Neural progenitor cell (in vitro differentiated cells): ENCODE measurements around the gene OR51F2.

Source experiments
- EZH2 ChIP-seq: fragments of 200-600 bp; sonication (generic); IDR thresholded peaks from 2 replicates; pipeline ENCODE4 v1.6.1; 2017; ENCODE audit warnings: antibody characterized with exemption, mild to moderate bottlenecking, moderate library complexity
- TF ChIP-seq, protein P1 (sequence below): fragments of 200-600 bp; sonication (generic); IDR thresholded peaks from 2 replicates; pipeline ENCODE4 v1.5.1; 2017; ENCODE audit warnings: antibody characterized with exemption, mild to moderate bottlenecking

GRCh38 chr11:4809246-4809645 lies 11.9 kb upstream of the OR51F2 start:
- TF ChIP-seq, protein P1, sequence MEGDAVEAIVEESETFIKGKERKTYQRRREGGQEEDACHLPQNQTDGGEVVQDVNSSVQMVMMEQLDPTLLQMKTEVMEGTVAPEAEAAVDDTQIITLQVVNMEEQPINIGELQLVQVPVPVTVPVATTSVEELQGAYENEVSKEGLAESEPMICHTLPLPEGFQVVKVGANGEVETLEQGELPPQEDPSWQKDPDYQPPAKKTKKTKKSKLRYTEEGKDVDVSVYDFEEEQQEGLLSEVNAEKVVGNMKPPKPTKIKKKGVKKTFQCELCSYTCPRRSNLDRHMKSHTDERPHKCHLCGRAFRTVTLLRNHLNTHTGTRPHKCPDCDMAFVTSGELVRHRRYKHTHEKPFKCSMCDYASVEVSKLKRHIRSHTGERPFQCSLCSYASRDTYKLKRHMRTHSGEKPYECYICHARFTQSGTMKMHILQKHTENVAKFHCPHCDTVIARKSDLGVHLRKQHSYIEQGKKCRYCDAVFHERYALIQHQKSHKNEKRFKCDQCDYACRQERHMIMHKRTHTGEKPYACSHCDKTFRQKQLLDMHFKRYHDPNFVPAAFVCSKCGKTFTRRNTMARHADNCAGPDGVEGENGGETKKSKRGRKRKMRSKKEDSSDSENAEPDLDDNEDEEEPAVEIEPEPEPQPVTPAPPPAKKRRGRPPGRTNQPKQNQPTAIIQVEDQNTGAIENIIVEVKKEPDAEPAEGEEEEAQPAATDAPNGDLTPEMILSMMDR = no peak
- TF ChIP-seq EZH2 = no peak
